SH-SY5Y (cell line): ENCODE data around the gene UGDH.

ENCODE experiments used
- GATA2 ChIP-seq: IDR thresholded peaks from 2 replicates; pipeline ENCODE4 v1.6.1; 2011; ENCODE audit warnings: mild to moderate bottlenecking, low read depth, low read length
- GATA3 ChIP-seq: IDR thresholded peaks from 2 replicates; pipeline ENCODE4 v1.6.1; 2011; ENCODE audit warnings: low read depth, mild to moderate bottlenecking, low read length, moderate library complexity

Gene UGDH

GRCh38 chr4:39451423-39452023 lies 75.7 kb downstream of the UGDH start:
- no peak for TF ChIP-seq GATA2
- TF ChIP-seq GATA3: no peak

GRCh38 chr4:39450618-39451017 lies 76.6 kb downstream of the UGDH start:
- no peak for TF ChIP-seq GATA3
- TF ChIP-seq GATA2: no peak
